Uterus (tissue), 4 donors: ENCODE data around the gene SMIM41. TPM values are rescaled to one million over a fixed set of nuclear protein-coding genes. Genes with fewer than 3 reads are reported as not detected.
A peak's percentile ranks its signal among the peaks of the same experiment; 100 is the strongest.

Experiments used
- DNase-seq, 2 donors: peaks; one replicate each; pipeline ENCODE4 v3.0.0-alpha.2; 2019 to 2020
- H3K27ac ChIP-seq, 2 donors: fragments of 200-600 bp; sonication (generic); 1 replicate in 1 of 2; 2 replicates in 1 of 2; pipeline ENCODE4 v1.5.1; 2016 to 2018
- H3K27me3 ChIP-seq, 2 donors: fragments of 200-600 bp; sonication (generic); one replicate each; pipeline ENCODE4 v1.5.1; 2018 to 2019; ENCODE audit warnings: control low read depth in 1 of 2
- H3K36me3 ChIP-seq, 2 donors: fragments of 200-600 bp; sonication (generic); one replicate each; pipeline ENCODE4 v1.5.1; 2019; ENCODE audit warnings: control low read depth in 1 of 2
- H3K4me1 ChIP-seq, 2 donors: fragments of 200-600 bp; sonication (generic); one replicate each; pipeline ENCODE4 v1.5.1; 2018 to 2019; ENCODE audit warnings: control low read depth in 1 of 2
- H3K4me3 ChIP-seq, 2 donors: fragments of 200-600 bp; sonication (generic); 1 replicate in 1 of 2; 2 replicates in 1 of 2; pipeline ENCODE4 v1.5.1; 2018 to 2019; ENCODE audit warnings: mild to moderate bottlenecking in 1 of 2
- H3K9me3 ChIP-seq, 2 donors: fragments of 200-600 bp; sonication (generic); one replicate each; pipeline ENCODE4 v1.5.1; 2019; ENCODE audit warnings: control low read depth in 1 of 2
- POLR2A ChIP-seq, 2 donors: fragments of 450-650 bp; IDR thresholded peaks; one replicate each; pipeline ENCODE4 v1.6.1; 2016; ENCODE audit warnings: antibody characterized with exemption in 2 of 2, mild to moderate bottlenecking in 1 of 2, moderate library complexity in 1 of 2
- intact Hi-C: fragments of 100-400 bp; cut with DNase I; formaldehyde crosslinking; loops from one replicate; pipeline ENCODE4 v1.15.1; 2023; ENCODE audit warnings: low total_unique reads
- total RNA-seq, 4 donors: library from RNA; depleted of rRNA in 3 of 4; stranded (reverse); fragments of >200 nt in 3 of 4; gene quantifications; one replicate each; pipeline versions ENCODE4 v1.1.0 to v1.2.4, GENCODE V29; 2014 to 2023
- TF ChIP-seq, protein P1 (sequence below), 4 experiments: fragments of 200-600 bp in 2 of 4; fragments of 450-650 bp in 2 of 4; sonication (generic) in 2 of 4; IDR thresholded peaks; one replicate each; pipeline ENCODE4 v1.5.1; 2016 to 2019; ENCODE audit warnings: antibody characterized with exemption in 4 of 4, mild to moderate bottlenecking in 2 of 4, moderate library complexity in 1 of 4
- donor health status: DM: yes; HTN: yes; CAD: no.

SMIM41 gene
- total RNA-seq, 4 donors from 2014 or later = not detected

DNA sequence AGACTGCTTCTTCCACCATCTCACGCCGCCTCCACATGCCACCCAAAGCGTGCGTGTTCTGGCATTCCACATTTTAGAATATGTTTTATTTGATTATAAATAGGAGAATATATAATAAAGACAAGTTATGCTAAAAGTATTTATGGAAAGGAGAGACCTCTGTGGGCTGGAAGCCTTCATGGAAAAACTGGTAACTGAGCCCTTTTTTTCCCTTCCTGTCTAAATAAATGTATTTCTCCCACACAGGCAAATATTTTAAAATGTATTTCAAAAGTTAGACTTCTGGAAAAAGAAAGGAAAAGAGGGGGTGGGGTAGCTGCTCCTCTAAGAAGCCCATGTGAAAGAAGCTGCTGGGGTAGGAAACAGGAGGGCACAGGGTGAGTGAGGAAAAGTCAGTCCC lies 44.3 kb upstream of the SMIM41 start:
- intact Hi-C loops = no loop called here
- no peaks in the 10 kb centered on the region for H3K27me3 ChIP-seq
- peak overlapping the region; percentile 96 to 98 for H3K27ac ChIP-seq
- TF ChIP-seq, protein P1, sequence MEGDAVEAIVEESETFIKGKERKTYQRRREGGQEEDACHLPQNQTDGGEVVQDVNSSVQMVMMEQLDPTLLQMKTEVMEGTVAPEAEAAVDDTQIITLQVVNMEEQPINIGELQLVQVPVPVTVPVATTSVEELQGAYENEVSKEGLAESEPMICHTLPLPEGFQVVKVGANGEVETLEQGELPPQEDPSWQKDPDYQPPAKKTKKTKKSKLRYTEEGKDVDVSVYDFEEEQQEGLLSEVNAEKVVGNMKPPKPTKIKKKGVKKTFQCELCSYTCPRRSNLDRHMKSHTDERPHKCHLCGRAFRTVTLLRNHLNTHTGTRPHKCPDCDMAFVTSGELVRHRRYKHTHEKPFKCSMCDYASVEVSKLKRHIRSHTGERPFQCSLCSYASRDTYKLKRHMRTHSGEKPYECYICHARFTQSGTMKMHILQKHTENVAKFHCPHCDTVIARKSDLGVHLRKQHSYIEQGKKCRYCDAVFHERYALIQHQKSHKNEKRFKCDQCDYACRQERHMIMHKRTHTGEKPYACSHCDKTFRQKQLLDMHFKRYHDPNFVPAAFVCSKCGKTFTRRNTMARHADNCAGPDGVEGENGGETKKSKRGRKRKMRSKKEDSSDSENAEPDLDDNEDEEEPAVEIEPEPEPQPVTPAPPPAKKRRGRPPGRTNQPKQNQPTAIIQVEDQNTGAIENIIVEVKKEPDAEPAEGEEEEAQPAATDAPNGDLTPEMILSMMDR (IDR thresholded peaks at IDR 0.05) = no peak
- no peak for TF ChIP-seq POLR2A (IDR thresholded peaks at IDR 0.05)
- H3K4me1 ChIP-seq = peaks cover 13 to 18% of the 10 kb centered on the region in 2 donors
- no peaks in the 10 kb centered on the region for H3K36me3 ChIP-seq
- no peaks in the 10 kb centered on the region for H3K9me3 ChIP-seq
- no peak overlapping the region for H3K4me3 ChIP-seq
- no peak for DNase-seq

DNA sequence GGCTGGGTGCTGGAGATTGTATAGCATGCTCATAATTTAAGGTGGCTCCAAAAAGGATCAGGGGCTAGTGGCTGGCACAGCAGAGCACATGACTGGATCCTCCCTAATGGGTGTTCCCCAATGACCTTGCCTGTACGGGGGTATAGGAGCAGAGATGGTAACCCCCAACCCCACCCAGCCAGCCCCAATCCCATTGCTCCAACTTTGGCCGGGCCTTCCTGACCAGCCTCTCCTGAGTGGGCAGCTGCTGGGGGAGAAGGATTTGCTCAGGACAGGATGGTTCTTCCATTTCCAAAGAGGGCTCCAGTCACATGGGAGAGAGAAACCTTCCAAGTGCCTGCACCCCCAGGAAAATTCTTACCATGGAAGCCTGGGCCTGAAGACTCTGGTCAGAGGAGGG lies 43.6 kb upstream of the SMIM41 start:
- no peak for DNase-seq
- Histone ChIP-seq H3K27ac (peak overlapping the region; percentile 96 to 98), H3K4me1 (peaks cover 13 to 18% of the 10 kb centered on the region in 2 donors), H3K36me3 (no peaks in the 10 kb centered on the region), H3K4me3 (no peak overlapping the region), H3K9me3 (no peaks in the 10 kb centered on the region), H3K27me3 (no peaks in the 10 kb centered on the region)
- TF ChIP-seq, protein P1 (IDR thresholded peaks at IDR 0.05) = no peak
- no peak for TF ChIP-seq POLR2A (IDR thresholded peaks at IDR 0.05)
- intact Hi-C loops = no loop called here

DNA sequence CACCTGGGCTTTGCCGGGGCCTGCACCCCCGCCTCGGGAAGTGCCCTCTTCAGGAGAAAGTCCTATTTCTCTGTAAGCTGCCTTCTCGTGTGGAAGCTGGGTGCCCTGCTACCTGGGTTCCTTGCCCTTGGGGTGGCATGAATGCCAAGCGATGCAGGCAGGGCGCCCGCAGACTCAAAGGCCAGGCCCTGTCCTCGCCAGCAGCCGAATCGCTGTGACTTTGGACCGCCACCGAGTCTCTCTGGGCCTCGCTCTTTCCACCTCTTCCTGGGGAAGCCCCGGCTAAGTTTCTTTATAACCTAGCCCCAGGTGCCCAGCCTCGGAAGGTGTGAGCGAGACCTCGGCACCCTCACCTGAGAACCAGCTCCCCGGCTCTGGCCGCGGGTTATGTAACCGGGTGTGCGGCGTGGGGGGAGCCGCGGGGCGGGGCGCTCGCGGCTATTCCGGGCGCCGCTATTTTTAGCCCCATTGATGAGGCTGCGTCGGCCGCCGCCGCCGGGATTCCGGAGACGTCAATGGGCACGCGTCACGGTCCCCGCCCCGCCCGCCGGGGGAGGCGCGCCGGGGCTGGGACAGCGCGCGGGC lies 42.8 kb upstream of the SMIM41 start:
- Histone ChIP-seq H3K9me3 (no peaks in the 10 kb centered on the region), H3K4me1 (peaks cover 13 to 18% of the 10 kb centered on the region in 2 donors), H3K27me3 (no peaks in the 10 kb centered on the region), H3K4me3 (peak overlapping the region; percentile 22 to 29), H3K27ac (peak overlapping the region; percentile 96 to 98), H3K36me3 (no peaks in the 10 kb centered on the region)
- intact Hi-C loops = no loop called here
- DNase-seq = peak; percentile 91 to 94
- TF ChIP-seq POLR2A (IDR thresholded peaks at IDR 0.05) = peak; percentile 68 to 74
- TF ChIP-seq, protein P1 (IDR thresholded peaks at IDR 0.05) = peak in 2 of 4 experiments; percentile 12 to 25

DNA sequence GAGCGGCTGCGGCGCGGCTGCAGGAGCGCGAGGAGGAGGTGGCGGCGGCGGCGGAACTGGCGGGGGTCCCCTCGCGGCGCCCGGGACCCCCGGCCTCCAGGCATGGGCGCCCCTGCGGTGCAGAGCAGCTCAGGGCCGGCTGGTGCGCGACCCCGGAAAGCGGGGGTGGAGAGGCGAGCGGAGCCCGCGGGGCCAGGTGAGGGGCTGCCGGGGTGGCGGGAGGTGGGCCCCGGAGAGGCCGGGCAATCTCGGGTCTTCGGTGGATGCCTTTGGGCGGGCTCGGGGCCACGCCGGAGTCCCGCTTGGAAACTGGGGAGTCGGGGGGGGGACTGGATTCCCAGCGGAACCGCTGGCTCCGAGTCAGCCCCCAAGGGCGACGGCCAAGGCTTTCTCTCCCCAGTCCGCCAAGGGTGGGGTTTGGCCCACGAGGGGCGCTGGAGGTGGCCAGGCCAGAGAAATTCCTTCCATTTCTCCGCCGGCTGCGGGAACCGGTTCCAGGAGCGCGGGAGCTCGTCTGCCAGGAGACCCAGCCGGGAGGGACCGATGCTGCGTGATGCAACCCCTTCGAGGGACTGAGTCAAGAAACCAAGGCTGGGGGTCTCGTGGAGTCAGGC lies 42.1 kb upstream of the SMIM41 start:
- TF ChIP-seq POLR2A (IDR thresholded peaks at IDR 0.05) = no peak
- TF ChIP-seq, protein P1 (IDR thresholded peaks at IDR 0.05) = no peak
- peak; percentile 80 to 88 for DNase-seq
- H3K27me3 ChIP-seq = no peaks in the 10 kb centered on the region
- H3K36me3 ChIP-seq = no peaks in the 10 kb centered on the region
- no peaks in the 10 kb centered on the region for H3K9me3 ChIP-seq
- intact Hi-C loops = no loop called here
- peaks cover 9 to 15% of the 10 kb centered on the region in 2 donors for H3K4me1 ChIP-seq
- peak overlapping the region; percentile 70 to 76 for H3K4me3 ChIP-seq
- H3K27ac ChIP-seq = peak overlapping the region; percentile 90 to 98

DNA sequence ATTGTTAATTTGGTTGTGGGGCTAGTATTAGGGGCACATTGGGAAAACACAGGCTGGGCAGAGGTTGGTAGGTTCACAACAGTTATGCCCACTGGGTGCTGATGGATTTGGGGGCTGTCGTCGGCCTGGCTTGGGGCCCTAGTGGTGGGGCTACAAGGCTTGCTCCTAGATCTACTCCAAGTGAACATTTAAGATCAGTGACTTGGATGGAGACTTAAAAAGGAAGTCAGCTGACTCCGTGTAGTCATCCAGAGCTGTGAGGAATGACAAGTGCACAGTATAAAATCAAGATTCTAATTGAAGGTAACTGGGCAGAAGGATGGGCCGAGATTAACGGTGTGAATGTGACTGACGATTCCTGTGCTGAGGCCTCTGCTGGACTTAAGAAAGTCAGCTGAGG lies 41.1 kb upstream of the SMIM41 start:
- intact Hi-C loops = no loop called here
- Histone ChIP-seq H3K36me3 (no peaks in the 10 kb centered on the region), H3K4me3 (peak overlapping the region in 1 of 2 donors; percentile 76), H3K9me3 (no peaks in the 10 kb centered on the region), H3K4me1 (peaks cover 7 to 14% of the 10 kb centered on the region in 2 donors), H3K27ac (peak overlapping the region; percentile 90 to 98), H3K27me3 (no peaks in the 10 kb centered on the region)
- peak; percentile 11 to 13 for TF ChIP-seq POLR2A (IDR thresholded peaks at IDR 0.05)
- TF ChIP-seq, protein P1 (IDR thresholded peaks at IDR 0.05) = no peak
- DNase-seq = peak in 1 of 2 donors; percentile 40
